ENCODE measurements around the gene TNK1.

The TNK1 gene

DNA sequence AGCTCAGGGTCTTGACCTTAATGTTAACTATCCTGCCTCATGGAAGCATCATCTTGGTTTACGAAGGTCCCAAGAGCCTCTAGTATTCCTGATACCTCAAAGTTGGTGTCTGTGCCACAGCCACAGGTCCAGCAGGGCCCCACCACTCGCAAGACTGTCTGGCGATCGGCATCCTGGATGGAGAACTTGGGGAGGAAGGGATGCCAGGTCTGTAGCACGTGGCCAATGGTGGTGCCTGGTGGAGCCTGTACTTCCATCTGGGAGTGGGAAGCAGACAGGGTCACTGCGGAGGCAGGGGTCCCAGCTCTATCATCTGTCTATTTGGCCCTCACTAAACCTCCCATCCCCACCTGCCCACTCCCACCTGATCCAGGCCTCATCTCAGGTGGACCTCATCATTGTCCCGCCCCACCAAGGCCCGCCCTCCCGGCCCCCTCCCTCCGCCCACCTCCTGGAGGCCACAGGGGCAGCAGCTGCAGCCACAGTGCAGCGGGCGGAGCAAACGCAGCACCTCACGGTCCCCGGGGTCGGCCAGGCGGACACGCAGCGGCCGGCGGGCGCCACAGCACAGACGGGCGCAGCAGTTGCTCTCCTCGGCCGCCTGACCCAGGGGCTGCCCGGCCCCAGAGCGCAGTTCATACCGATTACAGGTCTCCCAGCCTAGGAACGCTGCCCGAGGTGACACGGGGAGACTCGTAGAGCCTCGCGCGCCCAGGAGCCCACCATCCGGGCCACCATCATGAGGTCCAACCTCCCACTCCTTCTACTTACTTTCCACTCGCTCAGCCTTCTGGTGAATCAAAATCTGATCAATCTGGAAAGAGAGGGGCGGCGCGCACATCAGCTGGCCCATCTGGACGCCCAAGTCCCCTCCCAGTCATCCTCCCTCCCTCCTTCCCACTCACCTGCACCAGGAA, 12.1 kb downstream of the TNK1 start:
- DNase-seq: no peak

- peak; percentile 84 for DNase-seq
These were observed 12.9 kb downstream of the TNK1 start for GRCh38 chr17:7393613-7394451.

- DNase-seq: peak; percentile 84
These were observed 13.7 kb downstream of the TNK1 start, which contains the start of gene PLSCR3 for GRCh38 chr17:7394452-7395191. PLSCR3 (minus strand) TSS chr17:7394525; CDS start chr17:7394110, 415 bp downstream.

GRCh38 chr17:7396147-7396546, 15.3 kb downstream of the TNK1 start:
- no peak for DNase-seq

GRCh38 chr17:7398612-7399011, 17.7 kb downstream of the TNK1 start:
- no peak for DNase-seq

DNA sequence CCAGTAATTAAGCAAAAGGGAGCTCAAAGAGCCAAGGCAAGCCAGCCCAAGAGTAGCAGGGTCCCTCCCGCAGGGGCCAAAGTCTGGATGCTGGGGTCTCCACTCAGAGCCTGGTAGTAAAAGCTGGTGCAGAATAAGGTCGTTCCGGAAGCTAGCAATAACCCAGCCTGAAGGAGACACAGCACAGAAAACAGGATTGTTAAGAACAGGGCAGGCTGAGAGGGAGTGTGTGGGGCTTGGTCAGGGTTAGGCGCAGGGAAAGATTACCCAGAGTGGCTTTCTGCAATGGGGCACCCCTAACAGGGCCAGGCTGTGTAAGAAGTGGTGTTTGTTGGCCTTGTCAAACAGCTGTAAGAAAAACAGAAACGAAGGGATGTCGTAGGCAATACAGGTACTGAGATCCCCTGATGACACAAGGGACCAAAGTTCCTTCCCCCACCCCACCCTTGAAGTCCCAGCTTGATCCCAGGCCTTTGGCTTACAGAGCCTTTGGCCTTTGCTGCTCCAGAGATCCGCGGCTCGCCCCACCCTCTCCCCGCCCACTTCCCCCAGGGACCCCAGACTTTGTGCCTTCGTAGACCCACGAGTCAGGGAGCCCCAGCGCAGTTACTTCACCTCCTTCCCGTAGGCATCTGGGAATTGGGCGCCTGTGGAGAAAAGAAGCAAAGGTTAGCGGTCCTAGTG, 22.3 kb downstream of the TNK1 start:
- no peak for DNase-seq

- DNase-seq: peak; percentile 91
These were observed 22.8 kb downstream of the TNK1 start for GRCh38 chr17:7403727-7403976.

GRCh38 chr17:7403977-7404736, 23.3 kb downstream of the TNK1 start, which contains the start of gene TMEM256:
TMEM256 (minus strand) TSS chr17:7404097; CDS start chr17:7404084, 13 bp downstream.
- peak; percentile 100 for DNase-seq

- DNase-seq: no peak
These were observed 24.0 kb downstream of the TNK1 start for GRCh38 chr17:7404737-7405349.

- no peak for DNase-seq
These were observed 24.7 kb downstream of the TNK1 start for GRCh38 chr17:7405350-7406234.

- DNase-seq: peak; percentile 5
These were observed 25.4 kb downstream of the TNK1 start for GRCh38 chr17:7406235-7406825.

- no peak for DNase-seq
These were observed 26.2 kb downstream of the TNK1 start for GRCh38 chr17:7407082-7407481.

- DNase-seq: no peak
These were observed 26.8 kb downstream of the TNK1 start, which contains the start of gene NLGN2 for GRCh38 chr17:7407485-7408251. NLGN2 (plus strand) TSS chr17:7407845; CDS start chr17:7408256, 411 bp downstream.

GRCh38 chr17:7408252-7408727, 27.4 kb downstream of the TNK1 start:
- no peak for DNase-seq

GRCh38 chr17:7408863-7409262, 28.0 kb downstream of the TNK1 start:
- DNase-seq: no peak

DNA sequence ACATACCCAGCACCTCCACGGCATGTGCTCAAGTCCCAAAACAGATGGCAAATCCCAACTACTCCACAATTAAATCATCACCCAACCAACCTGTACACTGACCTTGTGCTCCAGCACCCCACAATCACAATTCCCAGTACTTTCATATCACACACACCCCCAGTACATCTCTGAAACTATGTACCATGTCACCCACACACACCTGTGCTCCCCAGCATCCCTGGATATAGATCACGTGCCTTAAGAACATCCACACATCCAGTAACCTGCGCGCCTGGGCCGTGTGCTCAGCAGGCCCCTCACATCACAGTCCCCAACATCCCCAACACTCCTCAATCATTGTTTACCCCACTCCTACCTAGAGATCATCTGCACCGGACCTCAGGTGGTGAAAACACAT, 28.8 kb downstream of the TNK1 start:
- no peak for DNase-seq

DNA sequence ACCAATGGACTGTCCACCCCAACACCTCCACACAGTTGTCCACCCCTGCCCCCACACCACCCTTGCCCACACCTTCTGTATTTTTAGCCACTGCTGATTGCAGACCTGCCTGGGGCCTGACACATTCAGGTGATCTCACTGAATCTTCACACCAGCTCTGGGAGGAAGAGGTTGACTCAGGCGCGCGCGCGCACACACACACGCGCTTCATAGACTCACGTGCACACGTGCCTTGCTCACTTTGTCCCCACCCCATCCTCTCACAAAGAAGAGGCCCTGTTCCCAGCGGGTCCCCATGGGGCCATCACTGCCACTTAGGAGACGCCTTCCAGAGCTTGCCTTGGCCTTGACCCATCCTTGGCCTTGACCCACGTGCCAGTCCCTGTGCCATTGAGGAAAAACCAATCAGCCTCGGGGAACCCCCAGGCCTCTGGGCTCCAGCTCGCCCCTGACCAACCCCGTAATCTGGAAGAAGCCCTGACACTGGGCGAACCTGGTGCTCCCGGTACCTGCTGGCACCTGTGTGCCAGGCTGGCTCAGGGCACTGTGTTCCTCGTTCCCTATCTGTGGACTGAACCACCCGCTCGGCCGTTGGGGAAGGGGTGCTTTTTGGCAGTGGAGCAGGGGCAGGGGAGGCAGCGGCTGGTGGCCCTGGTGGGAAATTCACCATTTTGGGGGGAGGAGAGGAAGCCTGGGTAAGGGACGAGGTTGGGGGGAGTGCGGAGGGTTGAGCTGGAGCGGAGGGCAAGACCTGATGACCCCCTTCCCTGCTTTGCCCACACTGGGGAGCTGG, 29.9 kb downstream of the TNK1 start:
- no peak for DNase-seq

DNA sequence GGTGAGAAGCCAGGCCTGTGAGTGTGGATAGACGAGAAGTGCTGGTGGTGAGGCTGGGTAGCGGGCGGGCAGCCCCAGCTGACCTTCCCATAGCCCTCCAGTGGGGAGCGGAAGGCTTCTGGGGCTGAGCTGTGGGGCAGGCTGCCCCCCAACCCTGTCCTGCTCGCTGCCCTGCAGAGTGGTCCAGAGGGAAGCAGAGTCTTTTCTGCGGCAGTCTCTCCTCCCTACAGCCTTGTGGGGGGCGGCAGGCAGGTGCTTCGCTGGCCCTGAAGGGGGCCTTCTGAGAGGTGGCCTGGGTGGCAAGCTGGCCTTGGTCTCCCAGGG, 30.5 kb downstream of the TNK1 start:
- DNase-seq: no peak

Data from NCI-H1105 treated with DMSO at 0.1 percent for 48 hours (cell line).